ENCODE results near the gene UCP2. TPM values are rescaled to one million over a fixed set of nuclear protein-coding genes. Genes with fewer than 3 reads are reported as not detected.

The UCP2 gene
- total and polyA plus RNA-seq, 2 donors (not counting 3 experiments of a cell fraction or from before 2014, with no cell fraction given) = 16.5 to 24.0 TPM

GRCh38 chr11:73972620-73973449 is 9.8 kb downstream of the UCP2 start:
- intact Hi-C loops (cut with micrococcal nuclease) (no loop called here), dilution Hi-C loops (cut with MboI; ENCODE audit: extremely low pct_ligation_motif_present, low sequenced_read_pairs) (no loop called here)
- Histone ChIP-seq H3K9ac (replicated peaks; ENCODE audit: extremely low read depth, insufficient read depth, low read length) (no peak overlapping the region), H3K4me2 (ENCODE audit: insufficient read depth, low read length) (no peak overlapping the region), H3K9me1 (replicated peaks; ENCODE audit: control insufficient read depth, extremely low read depth, insufficient read depth, low read length) (no peaks in the 10 kb centered on the region), H2AFZ (ENCODE audit: low read depth, low read length) (no peak overlapping the region), H3K4me3 (replicated peaks in 1 of 3; ENCODE audit: insufficient read depth in 1 of 3, low read depth in 1 of 3, low read length in 3 of 3) (no peak overlapping the region), H3K27me3 (ENCODE audit: control insufficient read depth in 2 of 2, insufficient read depth in 2 of 2, low read length in 2 of 2) (no peaks in the 10 kb centered on the region), H3K79me2 (ENCODE audit: control insufficient read depth, insufficient read depth, low read length) (no peaks in the 10 kb centered on the region), H3K36me3 (ENCODE audit: control insufficient read depth in 2 of 2, extremely low read depth in 1 of 2, insufficient read depth in 2 of 2, low read length in 2 of 2) (peaks cover 0 to 10% of the 10 kb centered on the region in 2 experiments), H3K4me1 (ENCODE audit: control insufficient read depth, extremely low read depth, insufficient read depth, low read length) (no peaks in the 10 kb centered on the region), H3K27ac (ENCODE audit: insufficient read depth, low read depth, low read length) (no peak overlapping the region), H4K20me1 (replicated peaks; ENCODE audit: control insufficient read depth, extremely low read depth, insufficient read depth, low read length) (no peaks in the 10 kb centered on the region), H3K9me3 (replicated peaks; ENCODE audit: control insufficient read depth, insufficient read depth, low read length) (no peaks in the 10 kb centered on the region)
- FAIRE-seq (no peak), DNase-seq (ENCODE audit: low read depth, low spot score) (no peak)
- no TSS peak for BruUV-seq (replicated peaks)
- CTCF ChIA-PET = interaction anchor here (0.6 to 1.7 kb wide), 3 partner anchors 9 to 21 kb away, joined by 3 to 5 read pairs (median 4); no protein-coding TSS in a partner anchor
- no peak for TF ChIP-seq POLR2AphosphoS5 (IDR thresholded peaks at IDR 0.05; ENCODE audit: insufficient read depth, low read depth, low read length)
- TF ChIP-seq MAX (IDR thresholded peaks at IDR 0.05; ENCODE audit: insufficient read depth, insufficient read length) = no peak
- no peak for TF ChIP-seq GATA2 (IDR thresholded peaks at IDR 0.05; ENCODE audit: insufficient read depth, insufficient read length, low read depth, low read length)
- TF ChIP-seq POLR2A (IDR thresholded peaks at IDR 0.05; ENCODE audit: low read depth, low read length) = no peak
- TF ChIP-seq CTCF (IDR thresholded peaks at IDR 0.05; ENCODE audit: extremely low read depth in 1 of 2, insufficient read depth in 1 of 2, low read depth in 1 of 2, low read length in 2 of 2) = no peak
- no peak for TF ChIP-seq MYC (IDR thresholded peaks at IDR 0.05; ENCODE audit: low read depth, low read length)
- no peak for TF ChIP-seq JUN (IDR thresholded peaks at IDR 0.05; ENCODE audit: borderline replicate concordance, insufficient read depth, insufficient read length, low read depth)
- no peak for TF ChIP-seq EZH2 (IDR thresholded peaks at IDR 0.05; ENCODE audit: borderline replicate concordance, low read depth, low read length, severe bottlenecking)
- TF ChIP-seq FOS (IDR thresholded peaks at IDR 0.05; ENCODE audit: borderline replicate concordance, insufficient read depth, low read length) = no peak
- POLR2A ChIA-PET = interaction anchor here (0.5 to 0.6 kb wide), 2 partner anchors 174 to 270 kb away, joined by 3 to 4 read pairs; no protein-coding TSS in a partner anchor
